H1 (cell line): ENCODE results near the gene RIPOR1. TPM values are rescaled to one million over a fixed set of nuclear protein-coding genes. Genes with fewer than 3 reads are reported as not detected.

Experiments
- CTCF ChIA-PET: fragments of 300-600 bp; sonication (Branson Sonifier 250); formaldehyde crosslinking; loops from one replicate; lab custom pipeline; 2021; ENCODE audit not compliant: partially characterized antibody; lab: Charles Lee
- POLR2A ChIA-PET: fragments of 300-600 bp; sonication (Branson Sonifier 250); formaldehyde crosslinking; loops from one replicate; lab custom pipeline; 2021; ENCODE audit warnings: inconsistent platforms; ENCODE audit not compliant: partially characterized antibody; lab: Charles Lee
- DNase-seq, 2 experiments: peaks; one replicate each; pipeline versions ENCODE4 v3.0.0 to v3.0.0-alpha.2; 2010 to 2022; ENCODE audit warnings: low spot score in 2 of 2, low read depth in 1 of 2, mixed read lengths in 1 of 2
- FAIRE-seq: peaks from 2 replicates; lab custom pipeline; 2011; peaks lifted over from hg19 to GRCh38; lab: Jason Lieb, UNC
- H2AFZ ChIP-seq: 2 replicates; pipeline ENCODE4 v1.8.1; 2012; ENCODE audit warnings: low read length, inconsistent platforms
- H2AK5ac ChIP-seq: 2 replicates; pipeline ENCODE4 v1.6.1; 2013; ENCODE audit warnings: low read depth, low read length
- H2BK120ac ChIP-seq: replicated peaks from 2 replicates; pipeline ENCODE3; 2013; ENCODE audit warnings: low read depth, low read length, inconsistent platforms
- H2BK12ac ChIP-seq: 2 replicates; pipeline ENCODE4 v1.6.1; 2013; ENCODE audit warnings: low read depth, low read length
- H2BK15ac ChIP-seq: 2 replicates; pipeline ENCODE4 v1.6.1; 2013; ENCODE audit warnings: low read length
- H2BK20ac ChIP-seq: 2 replicates; pipeline ENCODE4 v1.6.1; 2013; ENCODE audit warnings: low read length
- H2BK5ac ChIP-seq: 2 replicates; pipeline ENCODE4 v1.6.1; 2013; ENCODE audit warnings: low read depth, low read length
- H3K14ac ChIP-seq: 2 replicates; pipeline ENCODE4 v1.6.1; 2013; ENCODE audit warnings: inconsistent platforms; ENCODE audit not compliant: insufficient read length
- H3K18ac ChIP-seq: 2 replicates; pipeline ENCODE4 v1.6.1; 2013; ENCODE audit warnings: low read length; ENCODE audit errors: extremely low read depth
- H3K23ac ChIP-seq: 2 replicates; pipeline ENCODE4 v1.6.1; 2013; ENCODE audit warnings: inconsistent platforms; ENCODE audit not compliant: insufficient read length
- H3K23me2 ChIP-seq: 2 replicates; pipeline ENCODE4 v1.6.1; 2013; ENCODE audit warnings: low read depth, low read length
- H3K27ac ChIP-seq: 2 replicates; pipeline ENCODE4 v1.6.1; 2011; ENCODE audit warnings: low read depth, low read length, inconsistent platforms
- H3K27me3 ChIP-seq, 4 experiments: replicated peaks in 1 of 4; 1 replicate in 1 of 4; 2 replicates in 3 of 4; pipeline versions ENCODE4 v1.6.1 to v1.8.1; 2011 to 2013; ENCODE audit warnings: low read length in 3 of 4, mild to moderate bottlenecking in 3 of 4, inconsistent platforms in 2 of 4, mixed read lengths in 2 of 4, moderate library complexity in 1 of 4; ENCODE audit not compliant: control insufficient read depth in 3 of 4, insufficient read depth in 3 of 4; ENCODE audit errors: extremely low read depth in 1 of 4
- H3K36me3 ChIP-seq, 4 experiments: 2 replicates each; pipeline versions ENCODE4 v1.6.1 to v1.8.1; 2011 to 2013; ENCODE audit warnings: mild to moderate bottlenecking in 4 of 4, low read length in 3 of 4, moderate library complexity in 2 of 4, control low read depth in 1 of 4, inconsistent platforms in 1 of 4; ENCODE audit not compliant: insufficient read depth in 4 of 4, control insufficient read depth in 2 of 4
- H3K4ac ChIP-seq: replicated peaks from 2 replicates; pipeline ENCODE3; 2013; ENCODE audit warnings: low read length, low read depth, mixed read lengths, inconsistent platforms; ENCODE audit not compliant: insufficient read length
- H3K4me1 ChIP-seq, 4 experiments: replicated peaks in 1 of 4; 1 replicate in 1 of 4; 2 replicates in 3 of 4; pipeline versions ENCODE4 v1.6.1 to v1.8.1; 2011 to 2013; ENCODE audit warnings: low read length in 3 of 4, inconsistent platforms in 2 of 4, mixed read lengths in 1 of 4; ENCODE audit not compliant: insufficient read depth in 4 of 4, control insufficient read depth in 3 of 4
- H3K4me2 ChIP-seq, 2 experiments: 2 replicates each; pipeline versions ENCODE4 v1.6.1 to v1.8.1; 2011 to 2013; ENCODE audit warnings: low read depth in 2 of 2, low read length in 2 of 2, control low read depth in 1 of 2, inconsistent platforms in 1 of 2, mild to moderate bottlenecking in 1 of 2; ENCODE audit not compliant: insufficient read depth in 1 of 2
- H3K4me3 ChIP-seq, 4 experiments: fragments of 200-600, 300-600 bp in 1 of 4; sonication (generic), shearing (Covaris generic), sonication (Bioruptor Twin) in 1 of 4; 2 replicates each; pipeline versions ENCODE4 v1.5.1 to v1.8.1; 2011 to 2016; ENCODE audit warnings: low read length in 4 of 4, low read depth in 3 of 4, control low read depth in 2 of 4, inconsistent platforms in 2 of 4, mild to moderate bottlenecking in 2 of 4, mixed read lengths in 1 of 4, moderate library complexity in 1 of 4; ENCODE audit not compliant: insufficient read depth in 2 of 4; ENCODE audit errors: extremely low read depth in 1 of 4
- H3K56ac ChIP-seq: replicated peaks from 2 replicates; pipeline ENCODE3; 2013; ENCODE audit warnings: low read depth, mild to moderate bottlenecking, mixed read lengths, low read length, inconsistent platforms; ENCODE audit not compliant: insufficient read length
- H3K79me1 ChIP-seq: 2 replicates; pipeline ENCODE4 v1.6.1; 2013; ENCODE audit warnings: low read depth, low read length, control low read depth
- H3K79me2 ChIP-seq, 2 experiments: 2 replicates each; pipeline versions ENCODE4 v1.6.1 to v1.8.1; 2012 to 2013; ENCODE audit warnings: low read length in 2 of 2, mild to moderate bottlenecking in 2 of 2, inconsistent platforms in 1 of 2; ENCODE audit not compliant: insufficient read depth in 2 of 2, control insufficient read depth in 1 of 2
- H3K9ac ChIP-seq, 4 experiments: replicated peaks in 1 of 4; 1 replicate in 1 of 4; 2 replicates in 3 of 4; pipeline versions ENCODE4 v1.6.1 to v1.8.1; 2011 to 2013; ENCODE audit warnings: low read depth in 3 of 4, low read length in 3 of 4, control low read depth in 2 of 4, mild to moderate bottlenecking in 2 of 4, moderate library complexity in 2 of 4, inconsistent platforms in 1 of 4; ENCODE audit errors: extremely low read depth in 1 of 4
- H3K9me3 ChIP-seq, 2 experiments: 2 replicates each; pipeline versions ENCODE4 v1.6.1 to v1.8.1; 2012 to 2013; ENCODE audit warnings: mild to moderate bottlenecking in 2 of 2, moderate library complexity in 2 of 2, control low read depth in 1 of 2, inconsistent platforms in 1 of 2, low read depth in 1 of 2, low read length in 1 of 2, mixed read lengths in 1 of 2; ENCODE audit not compliant: insufficient read depth in 2 of 2
- H4K20me1 ChIP-seq, 2 experiments: replicated peaks in 1 of 2; 2 replicates each; pipeline versions ENCODE3 to v1.8.1; 2011 to 2013; ENCODE audit warnings: inconsistent platforms in 2 of 2, low read length in 2 of 2, mild to moderate bottlenecking in 1 of 2; ENCODE audit not compliant: insufficient read depth in 2 of 2, control insufficient read depth in 1 of 2
- H4K5ac ChIP-seq: 2 replicates; pipeline ENCODE4 v1.6.1; 2013; ENCODE audit warnings: low read length, low read depth, mixed read lengths, inconsistent platforms; ENCODE audit not compliant: insufficient read length
- H4K8ac ChIP-seq: 2 replicates; pipeline ENCODE4 v1.8.0; 2013; ENCODE audit warnings: mild to moderate bottlenecking, moderate library complexity, low read length, inconsistent platforms; ENCODE audit not compliant: insufficient read depth; ENCODE audit errors: extremely low read depth
- H4K91ac ChIP-seq: replicated peaks from 2 replicates; pipeline ENCODE3; 2013; ENCODE audit warnings: low read length, mixed read lengths, inconsistent platforms; ENCODE audit not compliant: insufficient read length
- BRCA1 ChIP-seq: IDR thresholded peaks from 2 replicates; pipeline ENCODE4 v1.6.1; 2012; ENCODE audit warnings: low read depth, low read length, improper control_type of control experiment
- CTCF ChIP-seq, 3 experiments: IDR thresholded peaks; 1 replicate in 2 of 3; 2 replicates in 1 of 3; pipeline versions ENCODE4 v1.5.1 to v1.6.1; 2011; ENCODE audit warnings: low read length in 3 of 3, mild to moderate bottlenecking in 3 of 3, inconsistent platforms in 2 of 3, low read depth in 1 of 3, moderate library complexity in 1 of 3; ENCODE audit not compliant: insufficient read depth in 1 of 3; ENCODE audit errors: control extremely low read depth in 1 of 3
- HDAC2 ChIP-seq, 2 experiments: fragments of 300-600 bp in 1 of 2; sonication (generic) in 1 of 2; IDR thresholded peaks; 2 replicates each; pipeline ENCODE4 v1.6.1; 2011 to 2012; ENCODE audit warnings: low read depth in 2 of 2, low read length in 2 of 2, mild to moderate bottlenecking in 2 of 2, moderate library complexity in 2 of 2, borderline replicate concordance in 1 of 2, inconsistent platforms in 1 of 2
- SIX5 ChIP-seq: IDR thresholded peaks from 2 replicates; pipeline ENCODE4 v1.6.1; 2011; ENCODE audit warnings: mild to moderate bottlenecking, low read depth, low read length
- TAF7 ChIP-seq: optimal IDR thresholded peaks from 2 replicates; pipeline ENCODE3; 2011; ENCODE audit warnings: low read depth, mild to moderate bottlenecking, inconsistent platforms, low read length, moderate library complexity, borderline replicate concordance
- WGBS, 2 experiments: shearing (Covaris generic) in 1 of 2; methylation state at CpG; one replicate each; pipeline versions ENCODE4 v1.1.6 to v1.1.7; 2013 to 2015; ENCODE audit warnings: low lambda C conversion rate in 2 of 2, mixed read lengths in 2 of 2, inconsistent platforms in 1 of 2, low coverage in 1 of 2, missing lambda C conversion rate in 1 of 2; ENCODE audit not compliant: insufficient replicate concordance in 2 of 2, insufficient coverage in 1 of 2, insufficient read length in 1 of 2; ENCODE audit errors: extremely low coverage in 1 of 2, missing lambda C conversion rate in 1 of 2; 5-methylcytosine and 5-hydroxymethylcytosine counted together
- polyA plus RNA-seq, 7 experiments: library from polyadenylated mRNA; depleted of rRNA in 3 of 7; stranded (reverse) in 5 of 7; unstranded in 2 of 7; fragments of >200 nt in 5 of 7; fragments of 200-250 nt in 2 of 7; gene quantifications; 1 replicate in 5 of 7; 2 replicates in 1 of 7; 4 replicates in 1 of 7; pipeline versions ENCODE4 v1.2.1 to v1.2.3, GENCODE V29; 2011 to 2013; ENCODE audit warnings: missing spikeins in 2 of 7, mixed read lengths in 2 of 7
- total RNA-seq: library from RNA; stranded (reverse); fragmentation: NEBNext Ultra II Directional; extraction: Animal tissue kit (Norgen Biotek cat#: 25700); gene quantifications from 2 replicates; pipeline ENCODE4 v1.2.1, GENCODE V29; 2021

Gene RIPOR1
- total and polyA plus RNA-seq, 2 of the 8 experiments (the other 6 are each of a cell fraction or from before 2014, with no cell fraction given): 2.7 to 10.1 TPM

GRCh38 chr16:67552476-67552875, 23.8 kb downstream of the RIPOR1 start:
- H3K23ac ChIP-seq: no peak overlapping the region
- no peak overlapping the region for H2BK120ac ChIP-seq
- no peak overlapping the region for H4K8ac ChIP-seq
- FAIRE-seq: no peak
- peaks cover 0 to 1% (median 0%) of the 10 kb centered on the region in 4 experiments; a peak in 2 of 7 replicates for H3K4me1 ChIP-seq
- H3K27me3 ChIP-seq: no peaks in the 10 kb centered on the region
- no peak overlapping the region for H3K56ac ChIP-seq
- no peak overlapping the region for H2AK5ac ChIP-seq
- peaks cover 0 to 8% of the 10 kb centered on the region in 2 experiments for H4K20me1 ChIP-seq
- no peaks in the 10 kb centered on the region for H3K9me3 ChIP-seq
- no peak overlapping the region for H3K9ac ChIP-seq
- no peak overlapping the region for H2AFZ ChIP-seq
- H3K4me3 ChIP-seq: no peak overlapping the region
- no peak overlapping the region for H3K14ac ChIP-seq
- peaks cover 0 to 5% of the 10 kb centered on the region in 2 experiments; a peak in 2 of 4 replicates for H3K79me2 ChIP-seq
- no peak overlapping the region for H4K5ac ChIP-seq
- H3K4ac ChIP-seq: no peak overlapping the region
- H2BK5ac ChIP-seq: no peak overlapping the region
- POLR2A ChIA-PET: interaction anchor here (1.2 to 11.9 kb wide), 3 partner anchors 8 to 14 kb away, joined by 3 to 105 read pairs (median 3); partner anchors contain the start of gene CTCF
- no peak for DNase-seq
- H2BK20ac ChIP-seq: no peak overlapping the region
- H2BK12ac ChIP-seq: no peak overlapping the region
- WGBS, 2 experiments: 81% methylated on average over 4 of the region's 4 CpGs; no CpG with 5 or more reads in 1 of the 2 experiments
- TF ChIP-seq HDAC2 (IDR thresholded peaks at IDR 0.05; ENCODE audit: borderline replicate concordance in 1 of 2, low read depth in 2 of 2, low read length in 2 of 2): no peak
- no peak for TF ChIP-seq SIX5
- TF ChIP-seq TAF7: no peak
- TF ChIP-seq CTCF (IDR thresholded peaks at IDR 0.05; ENCODE audit: control extremely low read depth in 1 of 3, insufficient read depth in 1 of 3, low read depth in 1 of 3, low read length in 3 of 3): no peak
- no peak for TF ChIP-seq BRCA1
- peaks cover 0 to 7% (median 0%) of the 10 kb centered on the region in 4 experiments; a peak in 1 of 8 replicates for H3K36me3 ChIP-seq
- peaks cover 2% of the 10 kb centered on the region; the same call in 1 of the 2 replicates for H3K79me1 ChIP-seq
- H3K27ac ChIP-seq: no peak overlapping the region
- CTCF ChIA-PET: interaction anchor here (1.2 to 10.6 kb wide), 6 partner anchors 9 to 93 kb away, joined by 3 to 108 read pairs (median 6); partner anchors contain the start of genes CARMIL2 and CTCF
- H3K4me2 ChIP-seq: no peak overlapping the region
- no peaks in the 10 kb centered on the region for H3K23me2 ChIP-seq
- no peak overlapping the region for H4K91ac ChIP-seq
- H3K18ac ChIP-seq: no peak overlapping the region
- H2BK15ac ChIP-seq: no peak overlapping the region
